DOHH2 (cell line): ENCODE results near the gene TMEM53.

Experiments used
- EZH2phosphoT487 ChIP-seq: fragments of 200-600 bp; sonication (generic); IDR thresholded peaks from 2 replicates; pipeline ENCODE4 v1.6.1; 2017; ENCODE audit warnings: borderline replicate concordance, mild to moderate bottlenecking, antibody characterized with exemption, low read length, moderate library complexity, mixed read lengths
- TF ChIP-seq, protein P1 (sequence below): fragments of 200-600 bp; sonication (generic); IDR thresholded peaks from one replicate; pipeline ENCODE4 v1.5.1; 2014; ENCODE audit warnings: antibody characterized with exemption, mild to moderate bottlenecking, low read depth, low read length; ENCODE audit not compliant: poor library complexity, severe bottlenecking

DNA sequence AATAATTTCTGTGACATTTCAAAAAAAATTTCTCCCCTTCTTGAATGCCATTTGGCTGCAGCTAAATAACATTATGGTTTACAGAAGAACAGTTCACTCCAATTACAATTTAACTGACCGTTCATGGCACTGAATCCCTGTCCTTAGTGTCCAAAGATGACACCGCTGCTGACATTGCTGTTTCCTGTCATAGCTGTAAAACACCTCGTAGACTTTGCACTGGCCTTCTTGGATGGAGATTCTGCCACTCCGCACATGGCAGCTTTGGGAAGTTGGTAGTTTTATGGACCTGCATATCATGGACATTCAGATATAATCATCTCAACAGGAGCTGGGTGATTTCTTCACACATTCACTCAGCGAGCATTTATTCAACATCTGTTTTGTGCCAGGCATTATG is 5.2 kb upstream of the TMEM53 start:
- TF ChIP-seq, protein P1, sequence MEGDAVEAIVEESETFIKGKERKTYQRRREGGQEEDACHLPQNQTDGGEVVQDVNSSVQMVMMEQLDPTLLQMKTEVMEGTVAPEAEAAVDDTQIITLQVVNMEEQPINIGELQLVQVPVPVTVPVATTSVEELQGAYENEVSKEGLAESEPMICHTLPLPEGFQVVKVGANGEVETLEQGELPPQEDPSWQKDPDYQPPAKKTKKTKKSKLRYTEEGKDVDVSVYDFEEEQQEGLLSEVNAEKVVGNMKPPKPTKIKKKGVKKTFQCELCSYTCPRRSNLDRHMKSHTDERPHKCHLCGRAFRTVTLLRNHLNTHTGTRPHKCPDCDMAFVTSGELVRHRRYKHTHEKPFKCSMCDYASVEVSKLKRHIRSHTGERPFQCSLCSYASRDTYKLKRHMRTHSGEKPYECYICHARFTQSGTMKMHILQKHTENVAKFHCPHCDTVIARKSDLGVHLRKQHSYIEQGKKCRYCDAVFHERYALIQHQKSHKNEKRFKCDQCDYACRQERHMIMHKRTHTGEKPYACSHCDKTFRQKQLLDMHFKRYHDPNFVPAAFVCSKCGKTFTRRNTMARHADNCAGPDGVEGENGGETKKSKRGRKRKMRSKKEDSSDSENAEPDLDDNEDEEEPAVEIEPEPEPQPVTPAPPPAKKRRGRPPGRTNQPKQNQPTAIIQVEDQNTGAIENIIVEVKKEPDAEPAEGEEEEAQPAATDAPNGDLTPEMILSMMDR = no peak
- no peak for TF ChIP-seq EZH2phosphoT487
